Thoracic aorta (tissue), 2 donors: ENCODE measurements around the gene TMEM11. TPM values are rescaled to one million over a fixed set of nuclear protein-coding genes. Genes with fewer than 3 reads are reported as not detected.

Experiments
- ATAC-seq: fragments of 150-250 bp; one replicate; pipeline ENCODE4 v1.8.0; 2017; ENCODE audit warnings: low read depth; ENCODE audit not compliant: insufficient number of reproducible peaks, low FRiP score
- DNase-seq: peaks from one replicate; pipeline ENCODE4 v3.0.0-alpha.2; 2020; ENCODE audit warnings: low spot score
- H3K27ac ChIP-seq, 2 donors: fragments of 200-600 bp; sonication (generic); 1 replicate in 1 of 2; 2 replicates in 1 of 2; pipeline ENCODE4 v1.5.1; 2016; ENCODE audit warnings: mild to moderate bottlenecking in 2 of 2, moderate library complexity in 2 of 2
- H3K27me3 ChIP-seq: fragments of 200-600 bp; sonication (generic); replicated peaks from 2 replicates; pipeline ENCODE4 v1.6.0; 2016; ENCODE audit warnings: mild to moderate bottlenecking; ENCODE audit not compliant: insufficient read depth
- H3K36me3 ChIP-seq: fragments of 200-600 bp; sonication (generic); one replicate; pipeline ENCODE4 v1.5.1; 2016
- H3K4me1 ChIP-seq, 2 donors: fragments of 200-600 bp; sonication (generic); 1 replicate in 1 of 2; 2 replicates in 1 of 2; pipeline versions ENCODE4 v1.5.1 to v1.6.0; 2016; ENCODE audit warnings: low read depth in 2 of 2, mild to moderate bottlenecking in 1 of 2; ENCODE audit not compliant: control insufficient read depth in 1 of 2
- H3K4me3 ChIP-seq: fragments of 200-600 bp; sonication (generic); 2 replicates; pipeline ENCODE4 v1.5.1; 2016; ENCODE audit warnings: mild to moderate bottlenecking
- H3K9me3 ChIP-seq: fragments of 200-600 bp; sonication (generic); 2 replicates; pipeline ENCODE4 v1.5.1; 2016
- CTCF ChIP-seq: fragments of 200-600 bp; sonication (generic); IDR thresholded peaks from one replicate; pipeline ENCODE4 v1.5.1; 2019; ENCODE audit warnings: antibody characterized with exemption
- total RNA-seq, 2 donors: library from RNA; depleted of rRNA; stranded (reverse); fragments of >200 nt; gene quantifications; one replicate each; pipeline versions ENCODE4 v1.1.0 to v1.2.3, GENCODE V29; 2016

The TMEM11 gene
- total RNA-seq, 2 donors from 2014 or later: 16.2 to 18.7 TPM

GRCh38 chr17:21242026-21242697 is 28.2 kb upstream of the TMEM11 start:
- H3K4me1 ChIP-seq: peaks cover 7 to 8% of the 10 kb centered on the region in 2 donors
- DNase-seq (no peak), ATAC-seq (no peak)
- TF ChIP-seq CTCF: no peak
- no peak overlapping the region for H3K4me3 ChIP-seq
- no peaks in the 10 kb centered on the region for H3K36me3 ChIP-seq
- no peak overlapping the region for H3K27ac ChIP-seq
- H3K9me3 ChIP-seq: no peaks in the 10 kb centered on the region
- no peaks in the 10 kb centered on the region for H3K27me3 ChIP-seq

- Histone ChIP-seq H3K27me3 (no peaks in the 10 kb centered on the region), H3K9me3 (no peaks in the 10 kb centered on the region), H3K27ac (no peak overlapping the region), H3K4me1 (peaks cover 7 to 8% of the 10 kb centered on the region in 2 donors), H3K4me3 (no peak overlapping the region), H3K36me3 (no peaks in the 10 kb centered on the region)
- ATAC-seq (no peak), DNase-seq (no peak)
- no peak for TF ChIP-seq CTCF
These were observed 27.6 kb upstream of the TMEM11 start for GRCh38 chr17:21241564-21241963.

GRCh38 chr17:21240369-21241055 is 26.6 kb upstream of the TMEM11 start:
- TF ChIP-seq CTCF: no peak
- no peak for ATAC-seq
- no peaks in the 10 kb centered on the region for H3K9me3 ChIP-seq
- H3K36me3 ChIP-seq: no peaks in the 10 kb centered on the region
- peaks cover 0 to under 1% of the 10 kb centered on the region in 2 donors for H3K4me1 ChIP-seq
- H3K4me3 ChIP-seq: no peak overlapping the region
- no peak for DNase-seq
- H3K27me3 ChIP-seq: no peaks in the 10 kb centered on the region
- no peak overlapping the region for H3K27ac ChIP-seq

GRCh38 chr17:21239680-21240368 is 25.9 kb upstream of the TMEM11 start:
- no peak for ATAC-seq
- TF ChIP-seq CTCF: peak; percentile 42
- Histone ChIP-seq H3K27ac (no peak overlapping the region), H3K27me3 (no peaks in the 10 kb centered on the region), H3K9me3 (no peaks in the 10 kb centered on the region), H3K4me3 (no peak overlapping the region), H3K4me1 (no peaks in the 10 kb centered on the region), H3K36me3 (no peaks in the 10 kb centered on the region)
- DNase-seq: no peak

- DNase-seq (no peak), ATAC-seq (no peak)
- Histone ChIP-seq H3K36me3 (no peaks in the 10 kb centered on the region), H3K27me3 (no peaks in the 10 kb centered on the region), H3K9me3 (peaks cover 5% of the 10 kb centered on the region), H3K4me1 (no peaks in the 10 kb centered on the region), H3K4me3 (no peak overlapping the region), H3K27ac (no peak overlapping the region)
- no peak for TF ChIP-seq CTCF
These were observed 22.0 kb upstream of the TMEM11 start for GRCh38 chr17:21235921-21236320.
